PC-3 (cell line): ENCODE data around the gene SMAD1. TPM values are rescaled to one million over a fixed set of nuclear protein-coding genes. Genes with fewer than 3 reads are reported as not detected.

Experiments used
- ATAC-seq: fragments of 200-7000 bp; cut with Tn5 transposase; 2 replicates; pipeline ENCODE4 v1.9.1; 2020; ENCODE audit warnings: mild to moderate bottlenecking, moderate library complexity
- BruUV-seq: library from RNA; stranded (reverse); fragments of 400-500 nt; replicated peaks from 2 replicates; lab custom pipeline; 2021; lab: Mats Ljungman, UMichigan
- CTCF ChIA-PET: fragments of 300-600 bp; sonication (Branson Sonifier 250); formaldehyde crosslinking; loops from one replicate; lab custom pipeline; 2022; ENCODE audit warnings: antibody characterized with exemption; lab: Charles Lee
- POLR2A ChIA-PET: fragments of 300-600 bp; sonication (Branson Sonifier 250); formaldehyde crosslinking; loops from one replicate; lab custom pipeline; 2022; ENCODE audit warnings: antibody characterized with exemption; ENCODE audit not compliant: unreplicated experiment; lab: Charles Lee
- DNase-seq: peaks from one replicate; pipeline ENCODE4 v3.0.0-alpha.2; 2015
- H2AFZ ChIP-seq: fragments of 300-600 bp; sonication (generic); 2 replicates; pipeline ENCODE4 v1.6.0; 2016; ENCODE audit warnings: antibody characterized with exemption, low read length
- H3F3A ChIP-seq: fragments of 300-600 bp; sonication (generic); one replicate; pipeline ENCODE4 v1.6.0; 2017; ENCODE audit warnings: antibody characterized with exemption, low read length, control low read depth, mild to moderate bottlenecking; ENCODE audit not compliant: unreplicated experiment
- H3K27ac ChIP-seq: fragments of 300-600 bp; sonication (generic); 2 replicates; pipeline ENCODE4 v1.5.1; 2016; ENCODE audit warnings: mild to moderate bottlenecking, low read length
- H3K27me3 ChIP-seq: fragments of 300-600 bp; sonication (generic); 2 replicates; pipeline ENCODE4 v1.6.1; 2016; ENCODE audit warnings: low read length, mixed read lengths
- H3K36me3 ChIP-seq: fragments of 300-600 bp; sonication (generic); 2 replicates; pipeline ENCODE4 v1.6.1; 2016; ENCODE audit warnings: low read depth, mixed run types, low read length, mixed read lengths
- H3K4me1 ChIP-seq: fragments of 300-600 bp; sonication (generic); 2 replicates; pipeline ENCODE4 v1.5.1; 2016; ENCODE audit warnings: low read length; ENCODE audit not compliant: insufficient read depth
- H3K4me2 ChIP-seq: fragments of 300-600 bp; sonication (generic); 2 replicates; pipeline ENCODE4 v1.6.0; 2016; ENCODE audit warnings: low read length
- H3K4me3 ChIP-seq: fragments of 300-600 bp; sonication (generic); 2 replicates; pipeline ENCODE4 v1.5.1; 2016; ENCODE audit warnings: mild to moderate bottlenecking, low read length, mixed read lengths
- H3K79me2 ChIP-seq: fragments of 300-600 bp; sonication (generic); 2 replicates; pipeline ENCODE4 v1.6.1; 2017; ENCODE audit warnings: low read length, mixed read lengths
- H3K9ac ChIP-seq: fragments of 300-600 bp; sonication (generic); 2 replicates; pipeline ENCODE4 v1.6.0; 2016; ENCODE audit warnings: mild to moderate bottlenecking, low read length
- H3K9me2 ChIP-seq: fragments of 300-600 bp; sonication (generic); replicated peaks from 2 replicates; pipeline ENCODE4 v1.6.1; 2016; ENCODE audit warnings: mixed run types, low read length, mixed read lengths
- H3K9me3 ChIP-seq: fragments of 300-600 bp; sonication (generic); 2 replicates; pipeline ENCODE4 v1.6.1; 2016; ENCODE audit warnings: low read length, mixed read lengths
- H4K20me1 ChIP-seq: fragments of 300-600 bp; sonication (generic); 2 replicates; pipeline ENCODE4 v1.6.1; 2016; ENCODE audit warnings: low read length, mixed read lengths
- CTCF ChIP-seq: fragments of 300-600 bp; sonication (generic); conservative IDR thresholded peaks from 2 replicates; pipeline ENCODE4 v1.5.1; 2017; ENCODE audit warnings: antibody characterized with exemption, low read depth, mild to moderate bottlenecking, low read length
- EZH2 ChIP-seq: fragments of 300-600 bp; sonication (generic); IDR thresholded peaks from one replicate; pipeline ENCODE4 v1.6.1; 2017; ENCODE audit warnings: antibody characterized with exemption, mild to moderate bottlenecking, low read length; ENCODE audit not compliant: unreplicated experiment
- EZH2phosphoT487 ChIP-seq: fragments of 300-600 bp; sonication (generic); IDR thresholded peaks from 2 replicates; pipeline ENCODE4 v1.6.1; 2018; ENCODE audit warnings: mild to moderate bottlenecking, antibody characterized with exemption, low read length, borderline replicate concordance
- intact Hi-C: fragments of 100-400 bp; cut with micrococcal nuclease; formaldehyde crosslinking; loops from 2 replicates; pipeline ENCODE4 v1.9.0; 2023
- total RNA-seq: library from RNA; depleted of rRNA; stranded (reverse); fragments of >200 nt; gene quantifications from 2 replicates; pipeline ENCODE4 v1.2.3, GENCODE V29; 2014

The SMAD1 gene
- total RNA-seq, 1 experiment from 2014 or later, result 13.3 TPM

DNA sequence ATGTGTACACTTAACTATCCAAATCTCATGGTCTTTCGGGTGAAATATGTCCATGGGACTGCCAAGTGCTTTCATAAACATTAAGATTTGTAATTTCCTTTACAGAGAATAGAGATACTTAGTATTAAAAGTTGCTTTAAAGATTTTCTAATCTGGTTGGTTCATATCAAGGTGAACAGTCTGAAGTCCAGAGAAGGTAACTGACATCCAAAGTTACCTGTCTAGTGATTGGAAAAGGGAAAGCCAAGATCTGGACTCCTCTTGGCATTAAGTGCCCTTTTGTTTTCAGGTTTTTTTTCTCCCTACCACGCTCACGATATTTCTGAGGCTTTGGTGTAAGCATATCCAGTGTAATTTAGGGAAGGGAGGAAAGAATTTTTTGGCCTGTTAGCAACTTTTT is 5.0 kb downstream of the SMAD1 start:
- H3K27me3 ChIP-seq, result no peaks in the 10 kb centered on the region
- intact Hi-C loops, result no loop called here
- ATAC-seq, result no peak
- H3K9me3 ChIP-seq, result no peaks in the 10 kb centered on the region
- no peak overlapping the region for H3K9ac ChIP-seq
- H3K27ac ChIP-seq, result no peak overlapping the region
- H2AFZ ChIP-seq, result no peak overlapping the region
- POLR2A ChIA-PET, result no interaction called here
- H3K4me2 ChIP-seq, result no peak overlapping the region
- no TSS peak for BruUV-seq
- no peaks in the 10 kb centered on the region for H4K20me1 ChIP-seq
- peaks cover 68% of the 10 kb centered on the region for H3K79me2 ChIP-seq
- TF ChIP-seq EZH2, result no peak
- no peak for TF ChIP-seq EZH2phosphoT487
- no peak for TF ChIP-seq CTCF
- H3K36me3 ChIP-seq, result no peaks in the 10 kb centered on the region
- CTCF ChIA-PET, result no interaction called here
- no peak overlapping the region for H3K4me3 ChIP-seq
- no peaks in the 10 kb centered on the region for H3F3A ChIP-seq
- H3K9me2 ChIP-seq, result no peaks in the 10 kb centered on the region
- DNase-seq, result no peak
- H3K4me1 ChIP-seq, result peaks cover 13% of the 10 kb centered on the region; the same call in 1 of the 2 replicates

DNA sequence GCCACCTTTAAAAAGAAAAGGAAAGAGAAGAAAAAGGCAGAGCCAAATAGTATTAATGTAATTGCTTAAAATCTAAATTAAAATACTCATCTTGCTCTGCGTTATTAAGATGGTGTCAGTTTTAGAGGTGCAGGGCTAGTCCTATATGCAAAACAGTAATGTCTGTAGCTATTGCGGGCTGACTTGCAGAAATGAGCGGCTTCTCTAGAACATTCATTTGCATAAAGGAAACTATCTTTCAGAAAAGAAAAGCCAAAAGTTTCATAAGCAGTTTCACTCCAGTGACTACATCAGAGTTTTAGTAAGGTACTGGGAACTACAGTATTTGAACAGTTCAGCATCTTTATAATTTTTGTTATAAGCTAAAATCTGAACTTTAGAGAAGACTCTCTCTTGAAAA is 6.0 kb downstream of the SMAD1 start:
- no peak for DNase-seq
- POLR2A ChIA-PET, result no interaction called here
- Histone ChIP-seq H3K4me3 (no peak overlapping the region), H3K4me2 (no peak overlapping the region), H3K79me2 (peaks cover 63% of the 10 kb centered on the region), H3K27me3 (no peaks in the 10 kb centered on the region), H3K9ac (no peak overlapping the region), H4K20me1 (no peaks in the 10 kb centered on the region), H3K4me1 (peaks cover 13% of the 10 kb centered on the region; the same call in 1 of the 2 replicates), H3K9me2 (no peaks in the 10 kb centered on the region), H2AFZ (no peak overlapping the region), H3K9me3 (no peaks in the 10 kb centered on the region), H3K36me3 (no peaks in the 10 kb centered on the region), H3K27ac (no peak overlapping the region), H3F3A (no peaks in the 10 kb centered on the region)
- TF ChIP-seq EZH2phosphoT487, result no peak
- TF ChIP-seq CTCF, result no peak
- no TSS peak for BruUV-seq
- intact Hi-C loops, result no loop called here
- CTCF ChIA-PET, result no interaction called here
- no peak for ATAC-seq

GRCh38 chr4:145488310-145488709 is 6.7 kb downstream of the SMAD1 start:
- H3F3A ChIP-seq, result no peaks in the 10 kb centered on the region
- no peak for ATAC-seq
- H3K9me2 ChIP-seq, result no peaks in the 10 kb centered on the region
- CTCF ChIA-PET, result no interaction called here
- no peak overlapping the region for H3K27ac ChIP-seq
- H3K27me3 ChIP-seq, result no peaks in the 10 kb centered on the region
- no peak overlapping the region for H2AFZ ChIP-seq
- no peaks in the 10 kb centered on the region for H3K9me3 ChIP-seq
- no peak for DNase-seq
- BruUV-seq, result no TSS peak
- TF ChIP-seq CTCF, result no peak
- TF ChIP-seq EZH2, result no peak
- TF ChIP-seq EZH2phosphoT487, result no peak
- no peak overlapping the region for H3K9ac ChIP-seq
- H3K79me2 ChIP-seq, result peaks cover 56% of the 10 kb centered on the region
- no peaks in the 10 kb centered on the region for H4K20me1 ChIP-seq
- H3K4me3 ChIP-seq, result no peak overlapping the region
- peaks cover 9% of the 10 kb centered on the region; the same call in 1 of the 2 replicates for H3K4me1 ChIP-seq
- POLR2A ChIA-PET, result no interaction called here
- intact Hi-C loops, result no loop called here
- no peaks in the 10 kb centered on the region for H3K36me3 ChIP-seq
- H3K4me2 ChIP-seq, result no peak overlapping the region
